Lower lobe of right lung (tissue), 2 donors: ENCODE results near the gene LATS2. TPM values are rescaled to one million over a fixed set of nuclear protein-coding genes. Genes with fewer than 3 reads are reported as not detected.
A peak's percentile ranks its signal among the peaks of the same experiment; 100 is the strongest.

Source experiments
- ATAC-seq, 2 donors: fragments of 200-7000 bp; cut with Tn5 transposase; one replicate each; pipeline ENCODE4 v1.9.1; 2020 to 2022; ENCODE audit warnings: mild to moderate bottlenecking in 2 of 2, moderate library complexity in 2 of 2
- DNase-seq: peaks from one replicate; pipeline ENCODE4 v3.0.0-alpha.2; 2020
- H3K27ac ChIP-seq: fragments of 200-600 bp; one replicate; pipeline ENCODE4 v1.8.0; 2022
- H3K27me3 ChIP-seq: fragments of 200-600 bp; one replicate; pipeline ENCODE4 v1.8.0; 2022; ENCODE audit warnings: low read depth
- H3K36me3 ChIP-seq: fragments of 200-600 bp; one replicate; pipeline ENCODE4 v1.8.0; 2022; ENCODE audit warnings: mild to moderate bottlenecking
- H3K4me1 ChIP-seq: fragments of 200-600 bp; one replicate; pipeline ENCODE4 v1.8.0; 2022
- H3K4me3 ChIP-seq: fragments of 200-600 bp; one replicate; pipeline ENCODE4 v1.8.0; 2022; ENCODE audit warnings: mild to moderate bottlenecking
- H3K9me3 ChIP-seq: fragments of 200-600 bp; one replicate; pipeline ENCODE4 v1.8.0; 2022
- CTCF ChIP-seq: fragments of 200-600 bp; IDR thresholded peaks from one replicate; pipeline ENCODE4 v1.8.0; 2022; ENCODE audit warnings: antibody characterized with exemption, mild to moderate bottlenecking
- intact Hi-C: fragments of 100-400 bp; cut with DNase I; formaldehyde crosslinking; loops from one replicate; pipeline ENCODE4 v1.11.0; 2022
- long read RNA-seq: library from polyadenylated mRNA; unstranded; transcript quantifications from one replicate; pipeline ENCODE4 v2.0.0, GENCODE V29; 2021
- total RNA-seq: library from RNA; stranded (reverse); fragmentation: NEBNext Ultra II Directional; extraction: Animal tissue kit (Norgen Biotek cat#: 25700); gene quantifications from one replicate; pipeline ENCODE4 v1.2.1, GENCODE V29; 2021
- donor health status: DM: no; HTN: yes; CAD: no; lungs with severe emphysema.

Gene LATS2
- total RNA-seq: 26.1 TPM
- long read RNA-seq, full-length matches to known transcripts: 6 of 25 reads
- long read RNA-seq, partial matches to known transcripts: 11 of 25 reads
- long read RNA-seq, other reads (novel, unspliced or antisense): 8 of 25 reads

DNA sequence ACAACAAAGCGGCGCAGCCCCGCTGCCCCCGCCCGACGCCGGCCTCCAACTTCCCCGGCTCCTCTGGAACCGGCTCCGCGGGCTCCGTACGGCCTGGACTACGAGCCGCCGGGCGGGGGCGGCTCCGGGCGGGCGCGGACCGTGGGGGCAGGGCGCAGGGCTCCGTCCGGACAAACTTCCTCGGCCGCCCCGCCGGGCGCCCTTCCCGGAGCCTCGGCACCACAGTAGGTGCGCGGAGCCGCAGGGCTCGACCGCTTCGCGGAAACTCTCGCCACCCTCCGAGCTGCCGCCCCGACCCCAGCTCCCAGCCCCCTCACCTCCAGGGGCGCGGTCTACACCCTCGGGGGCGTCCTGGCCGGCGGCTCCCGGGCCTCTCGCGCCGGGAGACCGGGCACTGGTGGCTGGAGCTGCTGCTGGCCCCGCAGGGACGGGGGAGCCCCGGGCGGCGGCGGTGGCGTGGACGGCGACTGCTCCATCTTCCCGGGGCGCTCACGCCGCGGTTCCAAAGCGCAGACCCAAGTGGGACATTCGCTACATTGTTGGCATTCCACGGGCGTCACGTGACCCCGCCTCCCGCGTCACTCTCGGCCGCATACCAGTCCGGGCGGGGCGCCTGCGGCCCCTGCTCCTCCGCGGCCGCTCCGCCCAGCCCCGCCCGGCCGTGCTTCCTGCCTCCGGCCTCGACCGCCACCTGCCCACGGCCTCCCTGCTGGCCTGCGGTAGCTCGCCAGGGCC, at the start of gene LATS2:
Gene LATS2, minus strand, starts transcription at position 558 of the 735 bp plus-strand sequence. CDS start 15,560 bp downstream, outside the sequence.
- ATAC-seq (peak; percentile 97 to 98), DNase-seq (peak; percentile 98)
- intact Hi-C loops: no loop called here
- no peaks in the 10 kb centered on the region for H3K27me3 ChIP-seq
- H3K4me1 ChIP-seq: peaks cover 44% of the 10 kb centered on the region
- H3K9me3 ChIP-seq: no peaks in the 10 kb centered on the region
- H3K36me3 ChIP-seq: no peaks in the 10 kb centered on the region
- TF ChIP-seq CTCF: peak; percentile 27
- peak within 1 kb of the TSS; percentile 99 for H3K27ac ChIP-seq
- peak within 1 kb of the TSS; percentile 85 for H3K4me3 ChIP-seq

DNA sequence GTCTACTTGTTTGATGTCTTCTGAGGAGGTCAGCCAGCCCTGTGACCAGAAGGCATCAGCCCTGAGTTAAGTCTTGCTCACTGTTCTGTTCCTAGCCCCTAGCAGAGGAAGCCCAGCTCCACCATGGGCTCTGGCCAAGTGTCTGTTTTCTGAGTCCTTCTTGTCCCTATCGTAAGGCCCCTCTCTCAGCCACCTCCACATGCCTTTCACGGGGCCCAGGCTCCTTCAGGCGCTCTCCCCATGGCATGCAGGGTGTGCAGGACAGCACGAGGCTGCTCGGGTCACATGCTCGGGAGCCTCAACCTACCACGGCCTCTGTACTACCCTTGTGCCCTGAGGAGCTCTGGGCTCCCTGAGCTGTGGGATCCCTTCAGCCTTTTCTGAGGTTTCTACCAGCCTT, 47.8 kb upstream of the LATS2 start:
- H3K27ac ChIP-seq: no peak overlapping the region
- H3K36me3 ChIP-seq: no peaks in the 10 kb centered on the region
- ATAC-seq (no peak), DNase-seq (no peak)
- TF ChIP-seq CTCF: no peak
- H3K9me3 ChIP-seq: no peaks in the 10 kb centered on the region
- no peaks in the 10 kb centered on the region for H3K27me3 ChIP-seq
- no peak overlapping the region for H3K4me3 ChIP-seq
- intact Hi-C loops: no loop called here
- H3K4me1 ChIP-seq: peaks cover 4% of the 10 kb centered on the region

GRCh38 chr13:21106089-21106488, 44.7 kb upstream of the LATS2 start:
- ATAC-seq: no peak
- no peaks in the 10 kb centered on the region for H3K36me3 ChIP-seq
- intact Hi-C loops: no loop called here

DNA sequence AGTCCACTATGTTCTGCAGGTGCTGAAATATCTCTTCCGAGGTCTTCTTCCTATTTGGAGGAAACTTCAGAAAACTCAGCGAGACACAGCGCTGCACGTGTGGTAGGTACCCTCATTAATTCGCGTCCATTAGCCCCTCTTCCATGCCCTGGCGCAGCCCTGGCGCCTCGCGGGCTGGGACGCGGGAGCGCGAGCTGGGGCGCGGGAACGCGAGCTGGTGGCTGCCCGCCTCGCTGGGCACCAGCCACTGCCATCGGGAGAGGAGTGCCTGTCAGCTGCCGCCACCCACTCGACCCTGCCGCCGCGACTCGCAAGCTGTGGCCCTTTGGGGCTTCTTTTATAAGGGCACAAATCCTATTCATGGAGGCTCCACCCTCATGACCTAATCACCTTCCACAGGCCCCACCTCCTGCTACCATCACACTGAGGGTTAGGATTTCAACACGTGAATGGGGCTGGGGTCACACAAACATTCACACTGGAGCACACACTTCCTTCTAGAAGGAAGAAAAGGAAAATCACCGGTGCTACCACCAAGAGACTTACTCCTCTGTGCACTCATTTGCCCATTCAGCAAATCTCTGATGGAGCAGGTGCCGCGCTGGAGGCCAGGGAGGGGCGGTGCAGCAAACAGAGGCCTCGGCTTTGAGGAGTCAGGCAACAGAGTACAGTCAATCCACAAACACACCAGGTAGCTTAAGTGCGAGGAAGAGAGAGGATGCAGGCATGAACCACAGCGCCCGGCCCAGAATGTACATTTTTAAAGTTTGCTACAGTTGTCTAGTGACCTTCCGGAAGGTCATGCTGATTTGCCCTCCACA, 43.0 kb upstream of the LATS2 start:
- Histone ChIP-seq H3K36me3 (no peaks in the 10 kb centered on the region), H3K27ac (no peak overlapping the region), H3K27me3 (no peaks in the 10 kb centered on the region), H3K4me1 (no peaks in the 10 kb centered on the region), H3K4me3 (no peak overlapping the region), H3K9me3 (no peaks in the 10 kb centered on the region)
- no peak for DNase-seq
- intact Hi-C loops: no loop called here
- TF ChIP-seq CTCF: no peak
- no peak for ATAC-seq

More at GRCh38 chr13:21106089-21106488, 44.7 kb upstream of the LATS2 start:
- Histone ChIP-seq H3K27me3 (no peaks in the 10 kb centered on the region), H3K4me1 (peaks cover 4% of the 10 kb centered on the region), H3K4me3 (no peak overlapping the region), H3K9me3 (no peaks in the 10 kb centered on the region), H3K27ac (no peak overlapping the region)
- no peak for DNase-seq
- no peak for TF ChIP-seq CTCF

DNA sequence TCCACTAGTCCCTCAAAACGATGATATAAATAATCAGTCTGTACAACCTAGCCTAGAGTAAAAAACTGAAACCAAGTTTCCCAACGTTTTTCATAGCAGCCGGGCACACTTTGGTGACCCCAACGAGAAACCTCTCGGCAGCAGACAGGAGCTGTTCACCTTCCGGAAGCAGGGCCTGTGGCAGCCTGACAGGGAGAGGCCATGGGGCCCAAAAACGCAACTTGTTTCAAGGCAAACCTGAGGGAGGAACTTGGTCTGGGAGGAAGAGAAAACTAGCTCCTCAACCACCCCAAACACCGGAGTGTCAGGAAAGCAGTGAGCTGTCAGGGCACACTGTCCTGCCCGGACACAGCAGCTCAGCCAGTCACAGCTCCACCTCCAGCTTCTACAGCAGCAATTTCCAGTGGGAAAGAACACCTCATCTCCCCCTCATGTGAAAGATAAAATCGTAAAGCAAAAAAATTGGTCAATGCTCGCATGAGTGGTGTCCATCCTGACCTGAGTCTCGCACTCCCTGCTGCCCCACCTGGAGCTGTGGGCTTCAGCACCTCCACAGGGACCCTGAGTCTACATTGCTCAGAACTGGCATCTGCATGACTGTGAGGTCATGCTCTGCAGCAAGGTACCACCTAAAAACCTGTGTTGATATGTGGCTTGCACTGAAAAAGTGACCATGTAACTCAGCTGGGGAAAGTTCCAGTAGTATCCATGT, 40.6 kb upstream of the LATS2 start:
- intact Hi-C loops: no loop called here
- no peak overlapping the region for H3K27ac ChIP-seq
- H3K36me3 ChIP-seq: no peaks in the 10 kb centered on the region

More for the DNA sequence above, 40.6 kb upstream of the LATS2 start:
- Histone ChIP-seq H3K4me3 (no peak overlapping the region), H3K27me3 (no peaks in the 10 kb centered on the region), H3K4me1 (no peaks in the 10 kb centered on the region), H3K9me3 (no peaks in the 10 kb centered on the region)
- DNase-seq: no peak
- TF ChIP-seq CTCF: no peak
- peak in 1 of 2 donors; percentile 23 for ATAC-seq
